Anterior cingulate cortex (tissue), 58 donors: ENCODE results near the gene VWA8.
"Not testable (repeated sequence)": the region's sequence is repeated elsewhere in the genome, so short reads cannot be mapped to it uniquely, and the experiment has no call there.

Experiments used
- DNase-seq, 58 donors: peaks; one replicate each; lab custom pipeline; 2025; lab: John Stamatoyannopoulos, UW

VWA8 gene

DNA sequence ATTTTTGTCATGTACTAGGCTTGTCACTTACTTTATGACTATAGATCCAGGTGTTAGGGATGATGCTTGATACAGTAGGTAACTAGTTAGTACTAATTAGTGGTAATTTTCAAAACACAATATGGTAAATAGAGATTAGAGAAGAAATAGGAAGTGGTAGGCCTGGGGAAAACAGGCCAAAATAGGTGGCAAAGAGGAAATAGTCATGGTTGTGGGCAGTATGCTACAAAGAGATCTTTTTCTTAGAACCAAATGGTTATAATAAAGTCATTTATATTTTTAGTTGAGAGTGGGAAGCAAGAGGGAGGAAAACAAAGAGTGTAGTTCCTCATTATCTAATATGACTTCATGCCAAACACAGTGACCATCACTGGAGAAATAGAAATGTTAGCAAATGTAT is 9.1 kb upstream of the VWA8 start:
- DNase-seq, result no peak

DNA sequence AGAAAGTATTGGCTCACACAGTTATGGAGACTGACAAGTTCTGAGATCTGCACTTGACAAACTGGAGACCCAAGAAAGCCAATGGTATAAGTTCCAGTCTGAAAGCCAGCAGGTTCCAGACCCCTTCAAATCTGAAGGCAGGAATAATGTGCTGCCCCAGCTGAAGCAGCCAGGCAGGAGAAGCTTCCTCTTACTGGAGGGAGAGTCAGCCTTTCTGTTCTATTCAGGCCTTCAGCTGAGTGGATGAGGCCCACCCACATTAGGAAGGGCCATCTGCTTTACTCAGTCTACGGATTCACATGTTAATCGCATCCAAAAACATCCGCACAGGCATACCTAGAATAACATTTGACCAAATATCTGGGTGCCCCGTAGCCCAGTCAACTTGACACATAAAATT is 8.2 kb upstream of the VWA8 start:
- no peak for DNase-seq

DNA sequence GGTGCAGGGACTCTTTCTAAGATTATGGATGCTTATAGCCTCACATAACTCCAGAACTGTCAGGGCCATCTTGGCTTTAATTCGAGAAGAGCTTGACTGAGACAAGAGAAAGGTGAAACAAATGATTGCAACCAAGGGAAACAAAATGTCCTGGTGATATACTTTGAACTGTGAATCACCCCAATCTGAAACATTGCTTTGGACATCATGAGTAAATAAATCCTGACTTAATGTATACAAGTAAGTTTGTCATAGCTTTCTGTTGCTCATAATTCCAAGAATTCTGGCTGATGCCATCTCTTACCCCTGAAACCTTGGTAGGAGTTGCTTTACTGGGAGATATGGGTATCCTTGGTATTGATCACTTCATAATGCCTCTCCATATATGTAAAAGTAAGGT is 5.8 kb upstream of the VWA8 start:
- DNase-seq, result no peak

DNA sequence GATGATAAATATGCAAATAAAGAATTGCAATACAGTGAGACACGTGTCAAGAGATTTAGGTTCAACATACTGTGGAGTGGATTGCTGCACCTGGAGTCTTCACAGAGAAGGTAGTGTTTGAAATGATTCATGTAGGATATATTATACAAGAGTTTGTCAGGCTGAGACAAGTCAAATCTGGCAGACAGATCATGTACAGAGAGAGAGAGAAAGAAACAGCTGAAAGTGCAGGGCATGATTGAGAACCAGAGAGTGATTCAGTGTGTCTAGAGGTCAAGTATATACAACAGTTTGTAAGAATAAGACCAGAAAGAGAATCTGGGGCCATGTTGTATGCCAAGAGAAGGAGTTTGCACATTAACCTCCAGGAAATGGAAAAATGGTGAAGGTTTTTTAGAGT is 2.1 kb upstream of the VWA8 start:
- no peak for DNase-seq

DNA sequence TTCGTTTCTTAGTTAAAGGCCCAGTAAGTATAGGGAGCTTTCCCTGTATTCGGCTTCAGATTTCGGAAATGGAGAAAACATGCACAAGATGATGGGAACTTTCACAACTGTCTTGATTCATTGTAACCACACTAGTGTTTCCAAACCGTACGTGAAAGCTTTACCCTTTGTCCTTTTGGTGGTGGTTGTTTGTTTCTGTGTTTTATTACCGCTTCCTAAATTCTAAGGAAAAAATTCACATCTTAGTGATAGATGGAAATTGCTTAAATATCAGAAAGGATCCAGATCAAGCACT is 504 bp upstream of the VWA8 start:
- DNase-seq, result no peak

DNA sequence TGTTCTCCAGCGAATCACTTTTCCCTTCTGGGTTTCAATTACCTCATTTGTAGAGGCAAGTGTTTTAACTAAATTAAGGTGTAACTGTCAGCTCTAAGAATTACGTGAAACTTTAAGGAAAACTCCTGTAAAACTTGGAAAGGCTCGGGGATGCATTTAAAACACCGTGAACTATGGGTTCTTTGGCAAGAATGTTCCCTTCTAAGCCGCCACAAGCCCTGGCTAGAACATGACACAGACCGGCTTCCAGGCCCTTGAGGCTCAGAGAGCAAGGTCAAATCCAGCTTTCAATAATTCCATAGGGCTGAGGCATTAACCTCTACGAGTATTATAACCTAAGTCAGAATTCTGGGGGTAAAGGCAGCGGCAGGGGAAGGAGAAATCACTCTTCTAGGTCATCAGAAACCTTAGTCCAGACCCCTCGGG is 685 bp downstream of the VWA8 start:
- DNase-seq, result peak in 4 of 58 donors; percentile 27 to 46 (median 32)

DNA sequence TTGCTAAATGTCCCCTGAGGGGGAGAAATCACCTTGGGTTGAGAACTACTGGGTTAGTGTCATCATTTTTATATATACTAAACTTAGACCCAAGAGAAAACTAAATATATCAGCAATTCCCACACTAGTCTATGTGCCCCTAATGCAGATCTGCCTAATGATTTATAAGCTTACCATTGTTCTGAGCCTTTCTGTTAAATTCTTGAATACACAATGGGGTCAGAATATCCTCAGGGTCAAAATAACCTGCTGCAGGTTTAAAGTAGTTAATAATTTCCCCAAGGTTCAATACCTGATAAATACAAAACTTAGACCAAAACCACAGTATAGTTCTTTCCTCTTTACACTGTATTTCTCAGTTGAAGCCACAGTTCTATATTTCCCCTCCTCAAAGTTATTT is 4.6 kb downstream of the VWA8 start:
- DNase-seq, result no peak

DNA sequence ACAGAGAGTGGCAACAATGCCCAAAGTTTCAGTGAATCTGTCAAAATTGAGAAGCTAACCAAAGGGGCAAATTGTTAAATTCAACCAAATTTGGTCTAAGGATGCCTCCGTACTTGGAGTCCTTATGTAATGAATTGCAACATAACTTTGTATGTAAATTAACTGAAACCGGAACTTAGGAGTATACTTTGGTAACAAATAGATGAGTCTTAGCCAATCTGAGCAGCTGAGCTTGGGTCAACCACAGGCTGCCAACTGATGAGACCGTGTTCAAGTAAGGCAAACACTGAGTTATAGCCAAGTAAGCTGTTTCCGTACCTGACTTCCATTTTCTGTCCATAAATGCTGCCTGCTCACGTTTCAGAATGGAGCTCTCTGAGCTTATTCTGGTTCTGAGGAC is 5.3 kb downstream of the VWA8 start:
- no peak for DNase-seq

DNA sequence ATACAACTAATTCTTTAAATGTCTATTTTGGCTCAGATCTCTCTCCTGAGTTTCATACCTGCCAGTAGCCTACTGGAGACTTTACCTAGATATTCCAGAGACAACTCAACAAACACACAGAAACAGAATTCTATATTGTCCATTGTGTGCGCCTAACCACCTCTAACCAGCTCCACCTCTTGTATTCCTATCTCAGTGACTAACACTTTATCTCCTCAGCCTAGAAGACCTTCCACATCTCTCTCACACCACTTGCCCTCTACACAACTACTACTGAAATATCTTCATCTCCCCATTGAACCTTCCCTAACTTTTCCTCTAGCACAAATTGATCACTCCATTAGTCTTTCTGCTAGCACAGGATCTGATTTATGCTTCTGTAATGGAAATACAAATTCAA is 6.7 kb downstream of the VWA8 start:
- no peak for DNase-seq

DNA sequence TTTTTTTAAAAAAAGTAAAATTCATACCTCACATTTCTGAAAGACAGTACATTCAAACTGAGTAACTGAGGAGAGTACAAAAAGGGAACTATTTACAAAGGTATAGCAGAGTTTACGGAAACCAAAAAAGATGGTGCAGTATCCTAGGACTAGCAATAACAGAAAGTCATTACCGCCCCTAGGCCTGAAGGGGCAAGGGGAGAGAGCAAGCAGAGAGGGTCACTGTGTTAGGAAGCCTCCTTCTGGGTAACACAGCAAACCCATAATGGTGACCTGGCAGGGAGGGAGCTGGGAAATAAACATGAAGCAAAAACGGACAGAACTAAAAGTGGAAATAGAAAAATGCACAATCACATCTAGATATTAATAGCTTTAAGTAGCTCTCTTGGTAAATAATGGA is 8.2 kb downstream of the VWA8 start:
- no peak for DNase-seq

DNA sequence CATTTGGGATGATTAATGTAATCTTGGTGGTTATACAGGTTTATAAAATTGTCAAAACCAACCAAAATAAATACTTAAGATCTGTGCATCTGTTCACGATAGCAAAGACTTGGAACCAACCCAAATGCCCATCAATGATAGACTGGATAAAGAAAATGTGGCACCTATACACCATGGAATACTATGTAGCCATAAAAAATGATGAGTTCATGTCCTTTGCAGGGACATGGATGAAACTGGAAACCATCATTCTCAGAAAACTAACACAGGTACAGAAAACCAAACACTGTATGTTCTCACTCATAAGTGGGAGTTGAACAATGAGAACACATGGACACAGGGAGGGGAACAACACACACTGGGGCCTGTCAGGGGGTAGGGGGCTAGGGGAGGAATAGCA is 11.8 kb downstream of the VWA8 start:
- DNase-seq, result not testable (repeated sequence)

DNA sequence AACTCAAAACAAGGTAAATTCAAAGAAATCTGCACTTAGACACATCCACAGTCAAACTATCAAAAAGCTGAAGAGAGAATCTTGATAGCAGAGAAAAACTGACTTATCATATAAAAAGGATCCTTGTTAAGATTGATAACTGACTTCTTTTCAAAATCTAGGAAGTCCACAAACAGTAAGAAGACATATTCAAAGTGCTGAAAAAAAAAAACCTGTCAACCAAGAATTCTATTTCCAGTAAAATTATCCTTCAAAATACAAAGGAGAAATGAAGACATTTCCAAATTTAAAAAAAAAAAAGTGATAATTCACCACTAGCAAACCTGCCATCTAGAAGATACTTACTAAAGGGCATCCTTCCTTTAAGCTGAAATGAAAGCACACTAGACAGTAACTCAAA is 15.0 kb downstream of the VWA8 start:
- DNase-seq, result no peak

DNA sequence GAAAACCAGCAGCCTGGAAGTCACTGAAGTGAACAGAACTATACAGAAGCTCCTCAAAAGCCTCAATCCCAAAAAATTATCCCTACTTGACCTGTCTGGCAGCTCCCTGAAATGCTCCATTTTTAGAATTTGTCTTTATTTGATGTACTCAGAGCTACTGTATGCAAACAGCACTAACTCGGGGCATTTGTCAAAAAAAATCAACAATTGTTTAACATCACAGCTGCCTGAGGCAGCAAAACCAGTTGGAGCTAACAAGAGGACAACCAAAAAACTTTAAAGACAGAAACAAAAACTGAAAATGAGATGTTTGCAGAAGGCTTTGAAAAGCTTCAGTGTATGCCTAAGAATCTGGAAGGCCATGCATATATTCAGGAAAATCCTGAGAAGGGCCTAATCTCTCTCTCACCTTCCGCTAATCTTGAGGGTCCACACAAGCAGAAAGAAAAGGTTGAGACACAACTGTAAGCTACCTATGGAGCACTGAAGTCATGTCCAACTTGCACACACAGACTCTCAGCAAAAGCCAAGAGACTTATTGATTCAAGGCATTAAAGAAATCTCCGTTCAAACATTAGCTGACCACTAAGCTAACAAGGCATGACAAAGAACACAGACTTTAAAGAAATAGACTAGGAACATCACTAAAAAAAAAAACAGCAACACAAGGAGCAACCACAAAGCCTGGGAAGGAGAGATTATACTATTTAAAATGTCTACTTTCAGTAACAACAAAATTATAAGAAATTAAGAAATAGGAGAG is 16.1 kb downstream of the VWA8 start:
- no peak for DNase-seq

DNA sequence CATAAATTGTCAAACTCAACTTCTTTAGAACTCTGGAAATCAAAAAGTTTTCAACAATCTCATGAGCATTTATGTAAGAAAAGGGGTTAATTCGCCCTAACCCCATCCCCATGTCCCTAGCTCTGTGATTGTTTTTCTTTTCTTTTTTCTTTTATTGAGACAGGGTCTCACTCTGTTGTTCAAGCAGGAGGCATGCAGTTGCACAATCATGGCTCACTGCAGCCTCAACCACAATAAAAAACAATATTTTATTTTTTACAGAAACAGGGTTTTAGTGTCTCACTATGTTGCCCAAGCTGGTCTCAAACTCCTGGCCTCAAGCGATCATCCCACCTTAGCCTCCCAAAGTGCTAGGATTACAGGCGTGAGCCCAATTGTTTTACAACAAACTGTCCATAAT is 16.7 kb downstream of the VWA8 start:
- DNase-seq, result no peak

DNA sequence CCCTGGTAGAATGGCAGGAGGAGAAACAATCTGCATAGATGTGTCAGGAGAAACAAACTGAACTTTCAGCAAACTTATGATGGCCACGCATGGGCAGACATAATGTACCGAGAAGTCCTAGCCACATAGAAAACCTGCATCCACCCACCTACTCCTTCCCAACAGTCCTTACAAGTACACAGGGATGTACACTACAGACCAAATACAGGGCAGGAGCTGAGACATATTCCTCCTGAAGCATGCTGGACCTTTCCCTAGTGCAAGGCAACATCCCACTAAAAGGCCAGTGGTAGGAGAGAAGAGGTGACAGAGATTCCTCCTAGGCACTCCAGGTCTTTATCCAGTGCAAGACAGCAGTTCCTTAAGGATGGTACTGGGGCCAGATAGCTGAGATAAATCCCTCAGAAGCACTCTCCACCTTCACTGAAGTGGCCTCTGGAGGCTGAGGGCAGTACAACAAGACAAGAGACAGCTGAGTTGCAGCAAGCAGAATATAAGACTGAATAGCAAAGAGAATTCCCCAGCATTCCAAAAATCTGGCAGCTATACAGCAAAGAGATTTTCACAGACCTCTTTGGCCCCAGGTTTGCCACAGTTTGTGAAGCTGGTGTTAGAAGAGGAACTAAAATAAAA is 18.3 kb downstream of the VWA8 start:
- no peak for DNase-seq

DNA sequence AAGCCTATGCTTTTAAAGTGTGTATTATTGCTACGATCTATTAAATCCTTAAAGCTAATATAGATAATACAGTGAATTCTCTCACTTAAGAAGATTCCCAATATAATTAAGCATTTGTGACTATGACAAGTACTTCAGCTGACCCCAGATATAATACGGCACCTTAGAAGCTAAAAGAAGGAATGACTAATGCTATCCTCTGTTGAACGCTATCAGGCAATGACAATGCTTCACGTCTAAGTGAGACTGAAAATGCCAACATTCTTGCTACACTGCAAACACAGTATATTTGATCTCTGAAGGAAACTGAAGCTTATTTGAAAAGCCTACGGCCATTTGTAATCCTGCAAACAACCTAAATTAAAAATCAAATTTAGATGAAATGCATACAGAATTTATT is 19.7 kb downstream of the VWA8 start:
- DNase-seq, result no peak

DNA sequence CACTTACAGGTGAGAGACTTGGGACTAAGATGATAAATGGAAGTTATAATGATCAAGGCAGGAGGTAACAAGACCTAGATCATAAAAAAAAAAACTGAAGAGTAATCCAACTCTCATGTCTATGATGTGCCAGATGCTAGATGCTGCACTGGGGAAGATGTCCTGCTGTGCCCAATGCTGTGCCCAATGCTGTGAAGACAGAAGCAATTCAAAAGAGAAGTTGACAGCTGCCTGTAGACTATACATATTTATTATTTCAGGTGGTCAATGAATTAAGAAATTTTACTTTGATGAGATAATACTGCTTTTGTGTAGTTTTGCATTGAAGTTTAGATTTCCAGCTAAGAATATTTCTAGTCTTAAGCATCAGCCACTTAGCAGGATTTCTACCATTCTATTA is 21.5 kb downstream of the VWA8 start:
- no peak for DNase-seq

DNA sequence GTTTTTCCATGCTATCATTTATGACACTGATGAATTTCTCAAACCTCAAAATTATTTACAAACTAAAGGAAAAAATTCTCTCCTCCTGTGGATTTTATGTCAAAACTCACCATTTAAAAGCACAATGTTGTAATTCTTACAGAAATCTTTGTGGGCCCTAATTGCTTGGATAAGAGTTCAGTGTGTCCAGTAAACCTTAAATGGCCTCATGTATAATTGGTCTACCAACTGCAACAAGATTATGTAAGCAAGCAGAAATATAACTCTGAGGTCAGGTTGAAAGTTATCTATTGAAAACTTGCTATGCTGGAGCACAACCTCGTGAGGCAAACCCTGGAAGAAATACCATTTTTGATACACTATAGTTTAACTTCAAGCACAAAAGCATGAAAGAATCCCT is 22.0 kb downstream of the VWA8 start:
- DNase-seq, result no peak

DNA sequence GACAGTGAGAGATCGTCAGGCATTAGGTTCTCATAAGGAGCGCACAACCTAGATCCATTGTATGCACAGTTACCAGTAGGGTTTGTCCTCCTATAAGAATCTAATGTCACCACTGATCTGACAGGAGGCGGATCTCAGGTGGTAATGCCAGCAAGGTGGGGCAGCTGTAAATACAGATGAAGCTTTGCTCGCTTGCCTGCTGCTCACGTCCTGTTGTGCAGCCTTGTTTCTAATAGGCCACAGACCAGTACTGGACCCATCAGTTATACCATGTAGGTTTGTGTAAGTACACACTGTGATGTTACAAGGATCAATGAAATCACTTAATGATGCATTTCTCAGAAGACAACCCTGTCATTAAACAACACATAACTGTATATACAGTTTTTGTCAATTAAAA is 23.5 kb downstream of the VWA8 start:
- no peak for DNase-seq

DNA sequence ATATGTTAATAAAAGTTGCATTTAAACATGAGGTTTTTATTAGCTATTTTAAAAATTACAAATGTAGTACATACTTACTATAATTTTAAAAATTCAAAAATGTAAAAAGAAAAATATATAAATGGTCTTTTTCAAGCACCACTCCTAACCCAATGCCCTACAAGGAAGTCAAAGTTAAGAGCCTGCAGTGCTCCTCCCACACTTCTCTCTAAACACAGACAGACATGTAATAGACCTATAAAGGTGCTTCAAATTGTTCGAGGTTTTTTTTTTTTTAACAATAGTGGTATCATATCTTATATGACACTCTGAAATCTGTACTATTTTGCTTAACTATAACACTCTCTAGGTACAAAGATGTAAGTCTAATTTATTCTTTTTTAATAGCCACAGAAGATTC is 25.4 kb downstream of the VWA8 start:
- DNase-seq, result no peak

DNA sequence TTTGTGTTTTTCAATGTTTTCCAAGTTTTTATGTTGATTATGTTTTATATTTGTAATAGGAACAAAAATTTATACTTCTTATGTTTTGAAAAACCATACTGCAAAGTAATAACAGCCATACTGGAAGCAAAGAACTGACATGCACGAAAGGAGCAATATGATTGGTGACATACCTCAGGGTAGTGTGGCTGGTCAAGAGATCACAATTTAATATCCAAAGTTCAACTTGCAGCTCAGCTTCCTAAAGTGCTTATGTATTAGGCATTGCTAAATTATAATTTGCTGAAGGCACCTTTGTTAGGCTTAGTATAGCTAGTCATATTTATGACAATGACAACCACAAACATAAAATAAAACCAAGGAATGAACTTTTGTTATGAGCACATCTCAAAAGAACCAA is 25.9 kb downstream of the VWA8 start:
- no peak for DNase-seq

DNA sequence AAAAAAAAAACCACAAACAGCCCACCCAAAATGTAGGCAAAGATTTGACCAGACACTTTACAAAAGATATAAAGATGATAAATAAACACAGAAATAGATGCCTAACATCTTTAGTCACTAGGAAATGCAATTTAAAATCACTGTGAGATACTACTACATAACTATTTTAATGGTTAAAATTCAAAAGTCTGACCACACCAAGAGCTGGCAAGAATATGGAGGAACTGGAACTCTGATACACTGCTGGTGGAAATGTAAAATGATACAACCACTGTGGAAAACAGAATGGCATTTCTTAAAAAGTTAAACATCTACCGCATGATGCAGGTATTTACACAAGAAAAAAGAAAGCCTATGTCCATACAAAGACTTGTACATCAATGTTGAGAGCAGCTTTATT is 26.8 kb downstream of the VWA8 start:
- DNase-seq, result no peak

DNA sequence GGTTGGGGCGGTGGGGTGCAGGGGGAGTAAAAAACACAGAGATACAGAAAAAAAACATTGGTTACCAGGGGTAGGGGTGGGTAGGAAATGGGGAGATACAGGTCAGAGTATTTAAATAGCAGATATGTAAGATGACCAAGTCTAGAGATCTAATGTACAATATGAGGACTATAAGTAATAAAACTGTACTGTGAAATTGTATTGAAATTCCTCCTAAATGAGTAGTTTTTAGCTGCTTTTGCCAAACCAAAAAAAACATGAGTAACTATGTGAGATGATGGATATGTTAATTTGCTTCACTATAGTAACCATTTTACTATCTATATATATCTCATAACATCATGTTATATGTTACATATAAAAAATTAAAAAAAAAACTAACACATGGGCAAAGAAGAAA is 29.6 kb downstream of the VWA8 start:
- DNase-seq, result no peak
